Colonic mucosa (tissue), 4 donors: ENCODE measurements around the gene GSTCD. TPM values are rescaled to one million over a fixed set of nuclear protein-coding genes. Genes with fewer than 3 reads are reported as not detected.

Source experiments
- DNase-seq: peaks from one replicate; pipeline ENCODE4 v3.0.0-alpha.2; 2020
- H3K27ac ChIP-seq: fragments of 200-600 bp; one replicate; pipeline ENCODE4 v1.8.0; 2021
- H3K27me3 ChIP-seq: fragments of 200-600 bp; one replicate; pipeline ENCODE4 v1.8.0; 2021
- H3K36me3 ChIP-seq: fragments of 200-600 bp; one replicate; pipeline ENCODE4 v1.8.0; 2021
- H3K4me1 ChIP-seq: fragments of 200-600 bp; one replicate; pipeline ENCODE4 v1.8.0; 2021; ENCODE audit warnings: mild to moderate bottlenecking
- H3K4me3 ChIP-seq: fragments of 200-600 bp; one replicate; pipeline ENCODE4 v1.8.0; 2021
- H3K9ac ChIP-seq, 2 donors: one replicate each; pipeline ENCODE4 v1.7.0; 2013; ENCODE audit warnings: control low read depth in 2 of 2, low read depth in 2 of 2, low read length in 2 of 2
- H3K9me3 ChIP-seq: fragments of 200-600 bp; one replicate; pipeline ENCODE4 v1.8.0; 2021
- intact Hi-C: fragments of 100-400 bp; cut with DNase I; formaldehyde crosslinking; loops from one replicate; pipeline ENCODE4 v1.14.1; 2022
- total RNA-seq, 2 donors: library from RNA; stranded (reverse); fragmentation: NEBNext Ultra II Directional in 1 of 2; extraction: Animal tissue kit (Norgen Biotek cat#: 25700) in 1 of 2; gene quantifications; one replicate each; pipeline ENCODE4 v1.2.1, GENCODE V29; 2021
- TF ChIP-seq, protein P1 (sequence below): fragments of 200-600 bp; IDR thresholded peaks from one replicate; pipeline ENCODE4 v1.8.0; 2022; ENCODE audit warnings: antibody characterized with exemption, mild to moderate bottlenecking
- donor health status: healthy.
- donor health status: DM: no; HTN: no; CAD: no.
- donor health status: DM: no; HTN: no; CAD: no.

The GSTCD gene
- total RNA-seq, 2 donors from 2014 or later: 9.0 to 17.5 TPM

GRCh38 chr4:105878668-105879067 lies 170.1 kb downstream of the GSTCD start:
- no peaks in the 10 kb centered on the region for H3K9me3 ChIP-seq
- intact Hi-C loops: no loop called here
- no peaks in the 10 kb centered on the region for H3K27me3 ChIP-seq
- H3K36me3 ChIP-seq: no peaks in the 10 kb centered on the region
- no peak overlapping the region for H3K4me3 ChIP-seq
- H3K9ac ChIP-seq: no peak overlapping the region
- no peak for DNase-seq
- TF ChIP-seq, protein P1, sequence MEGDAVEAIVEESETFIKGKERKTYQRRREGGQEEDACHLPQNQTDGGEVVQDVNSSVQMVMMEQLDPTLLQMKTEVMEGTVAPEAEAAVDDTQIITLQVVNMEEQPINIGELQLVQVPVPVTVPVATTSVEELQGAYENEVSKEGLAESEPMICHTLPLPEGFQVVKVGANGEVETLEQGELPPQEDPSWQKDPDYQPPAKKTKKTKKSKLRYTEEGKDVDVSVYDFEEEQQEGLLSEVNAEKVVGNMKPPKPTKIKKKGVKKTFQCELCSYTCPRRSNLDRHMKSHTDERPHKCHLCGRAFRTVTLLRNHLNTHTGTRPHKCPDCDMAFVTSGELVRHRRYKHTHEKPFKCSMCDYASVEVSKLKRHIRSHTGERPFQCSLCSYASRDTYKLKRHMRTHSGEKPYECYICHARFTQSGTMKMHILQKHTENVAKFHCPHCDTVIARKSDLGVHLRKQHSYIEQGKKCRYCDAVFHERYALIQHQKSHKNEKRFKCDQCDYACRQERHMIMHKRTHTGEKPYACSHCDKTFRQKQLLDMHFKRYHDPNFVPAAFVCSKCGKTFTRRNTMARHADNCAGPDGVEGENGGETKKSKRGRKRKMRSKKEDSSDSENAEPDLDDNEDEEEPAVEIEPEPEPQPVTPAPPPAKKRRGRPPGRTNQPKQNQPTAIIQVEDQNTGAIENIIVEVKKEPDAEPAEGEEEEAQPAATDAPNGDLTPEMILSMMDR: no peak
- H3K4me1 ChIP-seq: no peaks in the 10 kb centered on the region
- H3K27ac ChIP-seq: no peak overlapping the region

GRCh38 chr4:105887508-105887907 lies 178.9 kb downstream of the GSTCD start:
- Histone ChIP-seq H3K4me1 (no peaks in the 10 kb centered on the region), H3K27me3 (no peaks in the 10 kb centered on the region), H3K27ac (no peak overlapping the region), H3K4me3 (no peak overlapping the region), H3K36me3 (no peaks in the 10 kb centered on the region), H3K9me3 (no peaks in the 10 kb centered on the region), H3K9ac (no peak overlapping the region)
- TF ChIP-seq, protein P1: no peak
- intact Hi-C loops: no loop called here
- DNase-seq: no peak

DNA sequence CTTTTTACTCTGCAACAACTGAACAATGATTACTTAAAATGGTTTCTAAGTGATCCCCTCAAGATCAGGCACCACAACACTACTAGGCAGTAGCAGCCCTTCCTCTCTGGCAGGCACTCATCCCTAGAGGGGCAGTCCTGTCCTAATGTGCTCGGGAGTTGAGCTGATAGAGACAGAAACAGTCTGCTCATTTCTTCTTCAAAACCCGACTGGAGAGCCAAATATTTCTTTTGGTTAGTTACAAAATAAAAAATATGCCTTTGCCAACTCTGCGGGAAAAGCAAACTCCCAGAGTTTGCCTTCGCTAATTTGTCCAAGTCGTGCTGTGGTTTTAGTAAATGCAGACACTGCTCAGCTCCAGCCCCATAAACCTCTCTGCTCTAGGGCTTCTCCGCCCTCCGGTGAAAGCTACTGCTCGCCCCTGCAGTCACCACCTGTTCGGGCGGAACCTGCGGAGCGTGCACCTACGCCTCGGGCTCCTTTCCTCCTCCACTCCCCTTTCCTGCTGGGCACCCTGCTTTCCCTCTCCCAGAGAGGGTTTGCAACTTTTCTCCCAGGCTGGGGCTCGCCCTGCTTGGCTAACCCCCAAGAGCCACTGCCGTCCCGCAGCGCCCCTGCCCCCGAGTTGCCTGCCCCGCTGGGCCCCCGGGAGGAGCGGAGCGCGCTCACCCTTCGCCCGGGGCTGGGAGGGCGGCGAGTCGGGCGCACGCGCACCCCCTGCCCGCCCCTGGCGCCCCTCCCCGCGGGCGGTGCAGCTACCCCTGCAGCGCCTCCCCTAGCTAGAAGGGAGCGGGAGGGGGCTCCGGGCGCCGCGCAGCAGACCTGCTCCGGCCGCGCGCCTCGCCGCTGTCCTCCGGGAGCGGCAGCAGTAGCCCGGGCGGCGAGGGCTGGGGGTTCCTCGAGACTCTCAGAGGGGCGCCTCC lies 186.3 kb downstream of the GSTCD start, which contains the start of gene NPNT:
NPNT (plus strand) TSS at position 812 of the 923 bp plus-strand sequence. CDS start 182 bp downstream, outside the sequence.
- Histone ChIP-seq H3K27ac (peak within 1 kb of the TSS; percentile 73), H3K4me3 (peak within 1 kb of the TSS; percentile 77), H3K4me1 (no peaks in the 10 kb centered on the region), H3K27me3 (no peaks in the 10 kb centered on the region), H3K36me3 (no peaks in the 10 kb centered on the region), H3K9ac (peak within 1 kb of the TSS; percentile 78 to 79), H3K9me3 (no peaks in the 10 kb centered on the region)
- TF ChIP-seq, protein P1: no peak
- DNase-seq: peak; percentile 66
- intact Hi-C loops: no loop called here

DNA sequence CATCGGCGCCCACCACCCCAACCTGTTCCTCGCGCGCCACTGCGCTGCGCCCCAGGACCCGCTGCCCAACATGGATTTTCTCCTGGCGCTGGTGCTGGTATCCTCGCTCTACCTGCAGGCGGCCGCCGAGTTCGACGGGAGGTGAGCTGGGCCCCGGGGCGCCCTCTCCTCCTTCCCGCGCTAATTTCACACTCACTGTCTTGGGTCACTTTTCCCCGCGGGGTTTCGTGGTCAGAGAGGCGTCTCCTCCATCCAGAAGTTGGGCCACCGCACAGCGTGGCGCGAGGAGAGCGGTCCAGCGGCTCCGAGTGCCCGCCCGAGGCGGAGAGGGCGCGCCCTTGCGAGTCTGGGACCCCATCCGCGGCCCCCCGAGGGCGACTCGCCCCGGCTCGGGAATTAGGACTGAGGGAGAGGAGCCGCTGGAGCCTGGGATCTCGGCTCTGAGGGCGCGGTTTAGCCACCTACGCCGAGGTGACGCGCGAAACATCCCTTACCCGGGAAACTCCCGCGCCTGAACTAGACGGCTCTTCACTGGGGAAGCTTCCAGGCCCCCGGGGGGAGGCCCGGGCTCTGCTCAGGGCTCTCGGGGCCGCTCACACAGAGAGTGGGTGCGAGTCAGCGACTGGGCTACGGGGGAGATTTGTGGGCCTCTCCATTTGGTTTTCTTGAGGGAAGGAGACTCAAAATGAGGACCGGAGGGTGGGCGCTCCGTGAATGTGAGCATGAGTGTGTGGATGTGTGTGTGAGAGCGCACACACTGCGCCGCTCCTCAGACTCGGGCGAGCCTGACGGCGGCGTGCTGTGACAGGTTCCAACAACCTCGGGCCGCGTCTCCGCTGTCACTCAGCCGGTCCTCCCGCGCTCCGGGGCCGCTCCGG lies 187.2 kb downstream of the GSTCD start:
- H3K4me3 ChIP-seq: peak overlapping the region; percentile 77
- peak overlapping the region; percentile 78 to 79 for H3K9ac ChIP-seq
- intact Hi-C loops: no loop called here
- no peaks in the 10 kb centered on the region for H3K9me3 ChIP-seq
- H3K27me3 ChIP-seq: no peaks in the 10 kb centered on the region
- no peaks in the 10 kb centered on the region for H3K4me1 ChIP-seq
- peak; percentile 60 for DNase-seq
- H3K36me3 ChIP-seq: no peaks in the 10 kb centered on the region
- TF ChIP-seq, protein P1: no peak
- peak overlapping the region; percentile 73 for H3K27ac ChIP-seq

- H3K4me3 ChIP-seq: peak overlapping the region; percentile 77
- TF ChIP-seq, protein P1: no peak
- peak; percentile 58 for DNase-seq
- no peaks in the 10 kb centered on the region for H3K27me3 ChIP-seq
- H3K36me3 ChIP-seq: peaks cover 2% of the 10 kb centered on the region
- H3K27ac ChIP-seq: peak overlapping the region; percentile 73
- intact Hi-C loops: no loop called here
- H3K9me3 ChIP-seq: no peaks in the 10 kb centered on the region
- H3K9ac ChIP-seq: peak overlapping the region; percentile 78 to 79
- H3K4me1 ChIP-seq: no peaks in the 10 kb centered on the region
Observed at GRCh38 chr4:105896461-105896942, 187.9 kb downstream of the GSTCD start.
